HG03457 (cell line): ENCODE results near the gene GALNT18.

Source experiments
- ATAC-seq: cut with Tn5 transposase; IDR thresholded peaks from one replicate; pipeline ENCODE4 v1.9.1; 2021; ENCODE audit warnings: moderate number of reproducible peaks; ENCODE audit not compliant: unreplicated experiment

GALNT18 gene

GRCh38 chr11:11289669-11290068, 332.1 kb downstream of the GALNT18 start:
- no peak for ATAC-seq

- no peak for ATAC-seq
Measured at GRCh38 chr11:11288972-11289616, 332.7 kb downstream of the GALNT18 start.

DNA sequence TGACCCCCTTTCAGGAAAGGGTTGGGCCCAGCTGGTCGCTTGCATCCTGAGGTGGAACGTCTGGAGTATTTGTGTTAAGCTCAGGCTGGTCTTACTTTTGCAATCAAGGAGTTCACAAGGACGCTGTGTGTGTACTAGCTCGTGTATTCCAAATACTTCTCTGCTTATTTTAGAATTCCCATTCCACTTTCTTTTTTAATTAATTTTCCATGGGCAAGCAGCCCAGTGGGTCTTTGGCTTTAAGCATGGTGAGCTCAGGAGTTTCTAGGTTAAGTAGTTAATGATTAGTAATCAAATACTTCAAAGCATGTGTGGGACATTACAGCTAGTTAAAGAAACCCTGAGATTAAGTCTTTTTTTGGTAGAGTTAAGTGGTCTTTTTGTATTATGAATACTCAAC, 337.3 kb downstream of the GALNT18 start:
- no peak for ATAC-seq

DNA sequence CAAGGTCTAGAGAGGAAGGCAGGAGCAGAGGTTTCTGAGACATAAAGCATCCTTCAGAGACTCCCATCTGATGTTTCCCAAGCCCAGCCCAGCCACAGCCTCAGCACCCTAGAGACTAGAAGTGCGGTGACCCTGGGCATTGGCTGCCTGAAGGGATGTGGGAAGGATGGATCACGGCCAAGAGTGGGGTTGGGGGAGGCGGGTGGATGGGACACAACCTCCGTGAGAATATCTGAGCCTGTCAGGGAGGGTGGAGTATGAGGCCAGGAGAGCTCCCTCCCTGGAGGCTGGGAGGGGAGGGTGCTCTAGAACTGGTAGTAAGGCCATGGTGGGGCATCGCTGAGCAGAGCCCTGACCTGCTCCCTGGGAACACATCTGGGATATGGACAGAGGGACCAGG, 340.2 kb downstream of the GALNT18 start:
- ATAC-seq, result no peak

- ATAC-seq, result no peak
Measured at GRCh38 chr11:11280826-11281225, 341.0 kb downstream of the GALNT18 start.

DNA sequence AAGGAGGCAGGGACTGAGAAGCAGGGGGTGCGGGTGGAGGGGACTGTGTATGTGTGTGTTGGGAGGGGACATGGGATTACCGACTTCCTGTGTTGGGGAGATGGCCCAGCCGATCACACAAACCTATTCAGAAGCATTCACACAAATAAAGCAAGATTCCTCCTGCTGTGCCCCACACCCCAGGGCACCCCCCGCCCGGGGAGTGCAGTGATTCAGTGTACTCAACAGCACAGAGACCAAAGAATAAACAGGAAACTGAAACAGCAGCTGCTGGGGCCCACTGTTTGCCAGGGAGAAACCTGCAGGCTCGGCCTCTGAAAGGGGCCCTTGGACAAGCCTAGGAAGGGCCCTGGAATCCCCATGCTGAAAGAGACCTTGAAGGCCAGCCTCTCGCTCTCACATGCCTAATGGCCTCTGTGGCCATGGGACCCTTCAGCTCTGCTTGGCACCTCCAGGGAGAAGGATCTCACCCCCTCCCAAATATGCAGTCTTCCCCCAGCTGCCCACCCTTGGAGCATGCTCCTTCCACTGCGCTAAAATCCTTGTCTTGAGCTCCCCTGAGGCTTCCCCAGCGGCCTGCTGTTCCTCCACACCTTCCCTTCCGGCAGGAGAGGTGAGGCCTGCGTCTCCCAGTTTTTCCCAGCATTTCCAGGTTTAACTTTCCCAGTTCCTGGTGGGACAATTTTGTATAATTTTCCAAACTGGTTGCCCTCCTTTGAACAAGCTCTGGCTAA, 341.7 kb downstream of the GALNT18 start:
- no peak for ATAC-seq

DNA sequence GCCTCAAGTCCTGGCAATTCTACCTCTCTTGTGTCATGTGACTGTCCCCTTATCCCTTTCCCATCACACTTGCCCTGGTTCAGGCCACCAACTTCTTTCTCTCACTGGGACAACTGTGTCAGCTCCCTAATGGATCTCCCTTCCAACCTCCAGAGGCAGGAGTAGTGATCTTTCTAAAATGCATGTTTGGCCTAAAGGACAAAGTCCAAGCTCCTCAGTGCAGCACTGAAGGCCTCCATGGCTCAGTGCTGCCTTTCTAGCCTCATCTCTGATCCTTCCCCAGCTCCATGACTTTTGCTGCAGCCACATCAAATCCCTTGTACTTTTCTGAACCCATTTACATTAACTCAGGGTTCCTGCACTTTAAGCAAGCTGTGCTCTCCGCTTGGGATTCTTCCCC, 349.6 kb downstream of the GALNT18 start:
- ATAC-seq, result no peak

- no peak for ATAC-seq
Measured at GRCh38 chr11:11270236-11270775, 351.5 kb downstream of the GALNT18 start.

- ATAC-seq, result no peak
Measured at GRCh38 chr11:11268706-11269105, 353.1 kb downstream of the GALNT18 start.

- no peak for ATAC-seq
Measured at GRCh38 chr11:11268119-11268518, 353.7 kb downstream of the GALNT18 start.

GRCh38 chr11:11267312-11267711, 354.5 kb downstream of the GALNT18 start:
- no peak for ATAC-seq

- ATAC-seq, result no peak
Measured at GRCh38 chr11:11265994-11266606, 355.7 kb downstream of the GALNT18 start.

- ATAC-seq, result no peak
Measured at GRCh38 chr11:11265320-11265719, 356.5 kb downstream of the GALNT18 start.

DNA sequence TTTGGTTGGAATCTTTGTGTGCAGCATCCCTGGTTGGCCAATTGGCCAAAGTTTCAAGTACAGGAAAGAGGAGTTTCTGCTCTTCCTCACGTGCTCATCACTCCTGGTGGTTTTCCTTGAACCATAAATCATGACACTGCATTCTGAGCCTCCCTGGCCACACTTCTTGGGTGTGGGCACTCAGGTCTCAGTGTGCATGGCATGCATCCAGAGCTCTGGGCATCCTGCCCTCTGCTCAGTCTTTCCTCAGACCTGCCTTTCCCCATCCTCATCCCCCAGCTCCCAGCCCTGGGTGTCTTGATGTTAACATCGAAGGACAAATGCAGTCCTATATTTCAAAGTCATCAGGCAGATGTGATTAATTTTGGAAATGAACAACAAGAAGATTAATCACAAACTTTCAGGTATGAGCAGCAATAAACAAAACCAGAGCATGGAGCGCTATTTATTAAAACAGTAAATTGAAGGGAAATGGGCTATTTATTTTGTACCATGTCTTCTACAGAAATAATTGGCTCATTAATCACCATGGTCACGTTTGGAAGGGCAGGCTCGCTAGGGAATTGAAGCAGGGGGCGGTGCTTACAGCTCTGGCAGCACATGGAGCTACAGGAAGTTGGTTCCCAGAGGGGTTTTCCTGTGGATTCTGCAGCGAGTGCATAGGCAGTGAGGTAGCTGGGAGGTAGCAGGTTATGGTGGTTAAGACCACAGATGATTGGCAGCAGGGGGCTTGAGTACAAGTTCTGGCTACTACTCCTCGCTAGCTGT, 358.4 kb downstream of the GALNT18 start:
- ATAC-seq, result no peak

DNA sequence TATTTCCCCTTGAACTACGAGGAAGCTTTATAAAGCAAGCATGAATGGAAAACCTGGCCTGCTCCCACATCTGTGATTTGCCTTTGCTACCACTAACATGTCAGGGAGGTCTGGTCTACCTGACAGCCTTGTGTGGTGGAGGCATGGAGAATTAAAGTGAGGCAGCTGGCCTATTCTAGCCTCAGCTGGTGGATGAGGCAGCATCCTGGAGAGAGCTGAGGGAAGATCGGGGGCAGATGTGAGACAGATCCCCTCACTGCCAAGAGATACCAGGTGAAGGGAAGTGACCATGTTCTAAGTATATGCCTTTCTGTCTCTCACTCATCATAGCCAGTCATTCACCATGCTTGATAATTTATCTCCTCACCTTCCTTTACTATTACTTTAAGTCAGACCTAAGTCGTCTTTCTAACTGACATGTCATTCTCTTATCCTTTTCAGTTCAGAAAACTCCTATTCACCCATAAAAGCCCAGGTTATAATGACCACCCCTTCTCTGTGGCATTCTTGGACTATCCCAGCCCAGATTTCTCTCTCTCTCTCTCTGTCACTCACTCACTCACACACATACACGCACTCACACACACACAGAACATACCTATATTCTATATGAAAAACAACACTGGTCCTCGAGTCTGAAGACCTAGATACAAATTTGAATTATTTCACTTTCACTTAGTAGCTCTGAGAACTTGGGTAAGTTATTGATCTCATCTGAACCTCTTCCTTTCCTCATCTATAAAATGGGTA, 359.5 kb downstream of the GALNT18 start:
- no peak for ATAC-seq

DNA sequence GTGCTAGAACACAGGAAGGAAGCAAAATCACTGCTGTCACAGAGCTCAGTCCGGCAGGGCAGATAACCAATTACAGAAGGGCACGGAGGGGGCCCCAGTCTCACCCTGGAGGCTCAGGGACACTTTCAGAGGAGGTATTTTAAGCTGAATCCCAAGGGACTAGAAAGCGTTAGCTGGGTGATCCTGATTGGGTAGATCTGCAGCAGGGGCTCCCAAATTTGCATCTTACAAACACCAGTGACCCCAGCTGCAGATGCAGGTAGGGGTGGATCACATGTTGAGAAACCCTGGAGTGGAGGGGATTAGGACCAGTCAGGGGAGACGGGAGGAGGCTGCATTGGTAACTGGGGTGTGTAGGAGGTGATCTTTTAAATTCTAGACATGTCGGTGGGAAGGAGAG, 360.2 kb downstream of the GALNT18 start:
- no peak for ATAC-seq

DNA sequence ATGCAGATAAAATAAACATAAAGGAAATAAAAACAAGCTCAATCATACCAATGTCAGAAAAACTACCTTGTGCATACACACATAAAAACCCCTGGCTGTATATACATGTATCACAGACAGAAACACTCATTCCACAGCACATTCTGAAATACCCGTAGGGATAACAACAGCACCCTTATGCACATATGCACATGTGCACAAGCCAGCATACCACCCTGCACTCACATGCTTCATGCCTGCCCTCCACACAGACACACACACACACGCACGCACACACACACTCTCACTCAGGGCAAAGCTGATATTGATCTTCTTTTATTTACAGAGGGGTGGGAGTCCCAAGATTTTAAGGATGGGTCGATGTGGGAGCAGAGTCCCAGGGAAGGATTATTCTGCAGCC, 360.9 kb downstream of the GALNT18 start:
- ATAC-seq, result no peak

GRCh38 chr11:11253995-11254394, 367.8 kb downstream of the GALNT18 start:
- no peak for ATAC-seq

- ATAC-seq, result no peak
Measured at GRCh38 chr11:11253497-11253896, 368.3 kb downstream of the GALNT18 start.

DNA sequence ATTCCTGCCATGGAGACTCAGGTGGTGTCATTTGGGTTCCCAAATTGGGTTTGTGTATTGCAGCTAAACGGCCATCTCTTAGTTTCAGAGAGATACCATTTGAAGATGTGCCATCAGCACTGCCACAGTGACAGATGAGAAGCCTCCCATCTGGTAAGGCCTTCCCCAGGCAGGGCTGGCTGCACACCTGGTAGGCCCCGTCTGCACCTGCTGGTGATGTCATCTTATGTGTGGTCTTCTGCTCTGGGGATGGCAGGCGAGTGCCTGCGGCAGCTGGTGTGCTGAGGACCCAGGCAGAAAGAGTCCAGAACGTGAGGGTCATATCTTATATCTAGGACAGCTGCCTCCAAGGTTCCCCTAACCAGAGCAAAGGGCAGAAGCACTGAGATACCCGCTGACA, 369.4 kb downstream of the GALNT18 start:
- ATAC-seq, result no peak
